ENCODE results near the gene MICAL2. TPM values are rescaled to one million over a fixed set of nuclear protein-coding genes. Genes with fewer than 3 reads are reported as not detected.

Gene MICAL2
- polyA plus RNA-seq, 3 donors: 7.9 to 13.2 (median 9.8) TPM

Other genes with a start within 250 kb of the MICAL2 start
- gene DKK3, start 102.0 kb upstream of the MICAL2 start, polyA plus RNA-seq: 10 to 100 TPM in 1 of 3 donors, 1 to 10 TPM in 2; 4.5 to 20.2 (median 7.8) TPM

Data from adipose tissue (tissue), 3 donors.